Natural killer cell (primary cell): Measurements from ENCODE around the gene ERMP1. TPM values are rescaled to one million over a fixed set of nuclear protein-coding genes. Genes with fewer than 3 reads are reported as not detected.

ENCODE experiments used
- ATAC-seq, 3 donors: fragments of 150-1000 bp in 2 of 3; fragments of 200-7000 bp in 1 of 3; cut with Tn5 transposase; 1 replicate in 1 of 3; 2 replicates in 2 of 3; pipeline ENCODE4 v1.10.0; 2021; ENCODE audit warnings: mild to moderate bottlenecking in 2 of 3, moderate library complexity in 2 of 3
- DNase-seq, 2 donors: peaks; one replicate each; pipeline versions ENCODE4 v3.0.0 to v3.0.0-alpha.2; 2013 to 2021; ENCODE audit warnings: mixed read lengths in 1 of 2
- H3K27ac ChIP-seq: one replicate; pipeline ENCODE4 v1.5.1; 2013; ENCODE audit warnings: mild to moderate bottlenecking, low read length
- H3K27me3 ChIP-seq: one replicate; pipeline ENCODE4 v1.6.1; 2013; ENCODE audit warnings: low read length; ENCODE audit not compliant: control insufficient read depth, insufficient read depth
- H3K36me3 ChIP-seq: one replicate; pipeline ENCODE4 v1.6.1; 2013; ENCODE audit warnings: low read length; ENCODE audit not compliant: control insufficient read depth, insufficient read depth
- H3K4me1 ChIP-seq: one replicate; pipeline ENCODE4 v1.6.1; 2013; ENCODE audit warnings: low read length; ENCODE audit not compliant: control insufficient read depth, insufficient read depth
- H3K4me3 ChIP-seq: one replicate; pipeline ENCODE4 v1.5.1; 2013; ENCODE audit warnings: low read length
- H3K9me3 ChIP-seq: one replicate; pipeline ENCODE4 v1.6.1; 2013; ENCODE audit warnings: low read length; ENCODE audit not compliant: control insufficient read depth, insufficient read depth
- H3K27ac Mint-ChIP-seq, 2 donors: one replicate each; pipeline ENCODE4 v1.8.0; 2022; ENCODE audit warnings: mild to moderate bottlenecking in 2 of 2, mixed read lengths in 2 of 2, moderate library complexity in 1 of 2
- H3K27me3 Mint-ChIP-seq, 2 donors: one replicate each; pipeline ENCODE4 v1.8.0; 2022; ENCODE audit warnings: low read depth in 2 of 2, mixed read lengths in 2 of 2
- H3K36me3 Mint-ChIP-seq: one replicate; pipeline ENCODE4 v1.8.0; 2022; ENCODE audit warnings: mixed read lengths
- H3K4me1 Mint-ChIP-seq, 2 donors: one replicate each; pipeline ENCODE4 v1.8.0; 2022; ENCODE audit warnings: mixed read lengths in 2 of 2
- H3K4me3 Mint-ChIP-seq: one replicate; pipeline ENCODE4 v1.8.0; 2022; ENCODE audit warnings: mild to moderate bottlenecking, moderate library complexity, mixed read lengths
- H3K9me3 Mint-ChIP-seq, 2 donors: one replicate each; pipeline ENCODE4 v1.8.0; 2022; ENCODE audit warnings: mixed read lengths in 2 of 2
- WGBS: methylation state at CpG from one replicate; pipeline ENCODE4 v1.1.7; 2013; ENCODE audit warnings: missing lambda C conversion rate; ENCODE audit not compliant: insufficient coverage; 5-methylcytosine and 5-hydroxymethylcytosine counted together
- intact Hi-C: fragments of 100-400 bp; cut with micrococcal nuclease; formaldehyde crosslinking; loops from one replicate; pipeline ENCODE4 v1.14.2; 2022
- total RNA-seq, 4 donors: library from RNA; stranded (reverse); fragments of 120-200 nt in 1 of 4; gene quantifications; one replicate each; pipeline versions ENCODE4 v1.2.3 to v1.2.4, GENCODE V29; 2013 to 2022
- TF ChIP-seq, protein P1 (sequence below): fragments of 200-600 bp; IDR thresholded peaks from one replicate; pipeline ENCODE4 v1.8.0; 2022; ENCODE audit warnings: antibody characterized with exemption

The ERMP1 gene
- total RNA-seq, 3 donors from 2014 or later (not counting 1 experiment from before 2014, with no cell fraction given): 24.7 to 52.0 (median 29.3) TPM

DNA sequence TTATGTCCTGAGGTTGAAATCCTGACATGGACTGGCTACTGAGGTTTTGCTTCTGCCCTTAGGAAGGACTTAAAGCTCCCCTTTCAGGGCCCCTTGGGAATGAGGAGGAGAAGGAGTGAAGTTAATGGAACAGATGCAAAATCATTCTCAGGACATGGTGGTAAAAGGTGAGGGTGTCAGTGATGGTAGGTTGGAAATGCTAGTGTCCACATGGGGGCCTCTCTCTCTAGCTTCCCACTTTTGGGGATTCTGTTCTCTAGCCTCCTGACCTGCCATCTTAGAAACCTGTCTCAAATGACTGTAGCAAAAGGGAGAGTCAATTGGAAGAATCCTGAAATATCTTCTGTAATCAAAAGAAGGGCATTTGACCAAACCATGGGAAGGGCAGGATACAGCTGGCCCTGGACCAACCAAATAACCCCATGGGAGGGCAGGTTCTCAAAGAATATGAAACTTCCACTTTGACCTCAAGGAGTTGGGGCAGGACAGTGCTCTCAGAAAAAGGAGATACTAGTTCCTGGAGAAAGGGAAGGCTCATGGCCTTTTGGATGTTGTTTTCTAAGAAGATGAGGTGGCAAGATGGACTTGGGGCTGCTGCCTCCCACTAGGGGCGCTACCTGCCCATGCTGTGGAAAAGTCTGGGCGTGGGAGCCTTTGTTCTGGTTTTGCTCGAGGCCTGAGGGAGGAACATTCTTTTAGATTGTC lies 36.5 kb upstream of the ERMP1 start:
- Mint-ChIP-seq H3K4me1 (peaks cover 27 to 30% of the 10 kb centered on the region in 2 donors), H3K36me3 (no peaks in the 10 kb centered on the region), H3K9me3 (no peaks in the 10 kb centered on the region), H3K4me3 (no peak overlapping the region), H3K27ac (no peak overlapping the region), H3K27me3 (no peaks in the 10 kb centered on the region)
- Histone ChIP-seq H3K4me3 (no peak overlapping the region), H3K9me3 (no peaks in the 10 kb centered on the region), H3K27ac (no peak overlapping the region), H3K36me3 (peaks cover 4% of the 10 kb centered on the region), H3K27me3 (no peaks in the 10 kb centered on the region), H3K4me1 (peaks cover 13% of the 10 kb centered on the region)
- TF ChIP-seq, protein P1, sequence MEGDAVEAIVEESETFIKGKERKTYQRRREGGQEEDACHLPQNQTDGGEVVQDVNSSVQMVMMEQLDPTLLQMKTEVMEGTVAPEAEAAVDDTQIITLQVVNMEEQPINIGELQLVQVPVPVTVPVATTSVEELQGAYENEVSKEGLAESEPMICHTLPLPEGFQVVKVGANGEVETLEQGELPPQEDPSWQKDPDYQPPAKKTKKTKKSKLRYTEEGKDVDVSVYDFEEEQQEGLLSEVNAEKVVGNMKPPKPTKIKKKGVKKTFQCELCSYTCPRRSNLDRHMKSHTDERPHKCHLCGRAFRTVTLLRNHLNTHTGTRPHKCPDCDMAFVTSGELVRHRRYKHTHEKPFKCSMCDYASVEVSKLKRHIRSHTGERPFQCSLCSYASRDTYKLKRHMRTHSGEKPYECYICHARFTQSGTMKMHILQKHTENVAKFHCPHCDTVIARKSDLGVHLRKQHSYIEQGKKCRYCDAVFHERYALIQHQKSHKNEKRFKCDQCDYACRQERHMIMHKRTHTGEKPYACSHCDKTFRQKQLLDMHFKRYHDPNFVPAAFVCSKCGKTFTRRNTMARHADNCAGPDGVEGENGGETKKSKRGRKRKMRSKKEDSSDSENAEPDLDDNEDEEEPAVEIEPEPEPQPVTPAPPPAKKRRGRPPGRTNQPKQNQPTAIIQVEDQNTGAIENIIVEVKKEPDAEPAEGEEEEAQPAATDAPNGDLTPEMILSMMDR: no peak
- intact Hi-C loops: no loop called here
- WGBS: 92% methylated on average over 3 of the region's 3 CpGs
- ATAC-seq (no peak), DNase-seq (peak in 1 of 2 donors; percentile 38)

DNA sequence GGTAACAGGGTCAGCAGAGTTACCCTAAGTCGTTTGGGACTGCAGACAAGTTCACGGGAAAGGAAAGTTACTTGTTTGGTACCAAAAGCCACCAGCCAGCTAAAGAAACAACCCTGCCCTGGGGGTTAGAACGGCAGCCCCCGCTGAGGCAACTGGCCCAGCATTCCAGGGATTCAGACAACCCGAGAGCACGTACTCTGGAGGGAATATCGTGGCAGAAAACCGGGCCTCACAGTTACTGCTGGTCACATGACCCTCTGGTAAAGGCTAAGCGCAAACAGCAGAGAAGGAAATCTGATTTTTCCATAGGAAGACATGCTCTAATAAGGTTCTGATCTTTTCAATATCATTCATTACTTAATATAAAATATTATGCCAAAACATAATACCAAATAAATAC lies 35.3 kb upstream of the ERMP1 start:
- H3K36me3 Mint-ChIP-seq: no peaks in the 10 kb centered on the region
- H3K27ac ChIP-seq: no peak overlapping the region
- H3K9me3 ChIP-seq: no peaks in the 10 kb centered on the region
- H3K4me1 ChIP-seq: peaks cover 5% of the 10 kb centered on the region
- no peak overlapping the region for H3K4me3 ChIP-seq
- H3K4me3 Mint-ChIP-seq: no peak overlapping the region
- peaks cover 4% of the 10 kb centered on the region for H3K36me3 ChIP-seq
- intact Hi-C loops: no loop called here
- H3K4me1 Mint-ChIP-seq: peaks cover 14 to 17% of the 10 kb centered on the region in 2 donors
- no peaks in the 10 kb centered on the region for H3K27me3 ChIP-seq
- DNase-seq (no peak), ATAC-seq (no peak)
- H3K27me3 Mint-ChIP-seq: no peaks in the 10 kb centered on the region
- no peaks in the 10 kb centered on the region for H3K9me3 Mint-ChIP-seq
- TF ChIP-seq, protein P1: no peak
- 91% methylated on average over 9 of the region's 9 CpGs for WGBS
- no peak overlapping the region for H3K27ac Mint-ChIP-seq

DNA sequence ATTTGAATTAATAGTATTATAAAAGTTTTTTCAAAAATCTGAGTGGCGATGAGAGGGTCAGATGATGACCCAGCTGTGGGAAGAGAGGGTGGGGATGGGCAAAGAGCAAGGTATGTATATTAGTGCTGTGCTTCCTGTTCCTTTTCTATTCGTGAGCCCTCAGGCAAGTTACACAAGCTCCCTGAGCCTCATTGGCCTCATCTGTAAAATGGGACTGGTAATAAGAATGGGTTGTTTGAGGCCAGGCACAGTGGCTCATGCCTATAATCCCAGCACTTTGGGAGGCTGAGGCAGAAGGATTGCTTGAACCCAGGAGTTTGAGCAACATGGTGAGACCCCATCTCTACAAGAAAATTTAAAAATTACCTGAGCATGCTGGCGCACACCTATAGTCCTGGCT lies 33.8 kb upstream of the ERMP1 start:
- DNase-seq (no peak), ATAC-seq (no peak)
- Histone ChIP-seq H3K27ac (no peak overlapping the region), H3K4me3 (no peak overlapping the region), H3K36me3 (peaks cover 4% of the 10 kb centered on the region), H3K4me1 (peaks cover 4% of the 10 kb centered on the region), H3K27me3 (no peaks in the 10 kb centered on the region), H3K9me3 (no peaks in the 10 kb centered on the region)
- 92% methylated on average over 3 of the region's 3 CpGs for whole genome bisulfite sequencing
- TF ChIP-seq, protein P1: no peak
- no peaks in the 10 kb centered on the region for H3K27me3 Mint-ChIP-seq
- H3K27ac Mint-ChIP-seq: no peak overlapping the region
- no peaks in the 10 kb centered on the region for H3K36me3 Mint-ChIP-seq
- peaks cover 5 to 10% of the 10 kb centered on the region in 2 donors for H3K4me1 Mint-ChIP-seq
- intact Hi-C loops: no loop called here
- H3K4me3 Mint-ChIP-seq: no peak overlapping the region
- H3K9me3 Mint-ChIP-seq: no peaks in the 10 kb centered on the region

DNA sequence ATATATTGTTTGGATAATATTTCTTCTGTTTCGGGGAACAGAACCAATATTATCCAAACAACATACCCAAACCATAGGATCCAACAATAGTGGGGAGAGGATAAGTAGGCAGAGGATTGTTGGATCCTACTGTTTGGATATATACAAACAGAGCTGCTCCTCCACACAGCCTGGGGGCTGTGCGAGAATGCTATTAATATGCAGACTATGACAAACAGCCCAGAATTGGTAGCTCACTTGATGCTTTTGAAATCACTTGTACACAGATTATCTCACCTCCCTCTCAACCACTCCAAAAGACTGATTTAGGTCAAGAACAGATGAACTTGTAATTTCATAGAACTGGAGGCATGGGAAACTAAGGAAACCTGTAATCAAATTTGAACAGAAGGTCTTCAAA lies 33.4 kb upstream of the ERMP1 start:
- H3K27ac Mint-ChIP-seq: no peak overlapping the region
- no peak for ATAC-seq
- Histone ChIP-seq H3K27ac (no peak overlapping the region), H3K4me1 (peaks cover 4% of the 10 kb centered on the region), H3K36me3 (peaks cover 4% of the 10 kb centered on the region), H3K9me3 (no peaks in the 10 kb centered on the region), H3K27me3 (no peaks in the 10 kb centered on the region), H3K4me3 (no peak overlapping the region)
- H3K36me3 Mint-ChIP-seq: no peaks in the 10 kb centered on the region
- TF ChIP-seq, protein P1: no peak
- WGBS: 100% methylated on average over 1 of the region's 2 CpGs
- intact Hi-C loops: no loop called here
- no peaks in the 10 kb centered on the region for H3K27me3 Mint-ChIP-seq
- H3K4me3 Mint-ChIP-seq: no peak overlapping the region
- no peak for DNase-seq
- H3K4me1 Mint-ChIP-seq: peaks cover 5 to 10% of the 10 kb centered on the region in 2 donors
- H3K9me3 Mint-ChIP-seq: no peaks in the 10 kb centered on the region
